B cell (primary cell): ENCODE data around the gene SLA2.

Experiments used
- EZH2 ChIP-seq: IDR thresholded peaks from 2 replicates; pipeline ENCODE4 v1.6.1; 2012; ENCODE audit warnings: borderline replicate concordance, low read depth, mild to moderate bottlenecking, moderate library complexity, low read length; ENCODE audit not compliant: insufficient read depth, poor library complexity, severe bottlenecking
- TF ChIP-seq, protein P1 (sequence below): fragments of 200-600 bp; IDR thresholded peaks from one replicate; pipeline ENCODE4 v1.8.0; 2022; ENCODE audit warnings: antibody characterized with exemption, mild to moderate bottlenecking

DNA sequence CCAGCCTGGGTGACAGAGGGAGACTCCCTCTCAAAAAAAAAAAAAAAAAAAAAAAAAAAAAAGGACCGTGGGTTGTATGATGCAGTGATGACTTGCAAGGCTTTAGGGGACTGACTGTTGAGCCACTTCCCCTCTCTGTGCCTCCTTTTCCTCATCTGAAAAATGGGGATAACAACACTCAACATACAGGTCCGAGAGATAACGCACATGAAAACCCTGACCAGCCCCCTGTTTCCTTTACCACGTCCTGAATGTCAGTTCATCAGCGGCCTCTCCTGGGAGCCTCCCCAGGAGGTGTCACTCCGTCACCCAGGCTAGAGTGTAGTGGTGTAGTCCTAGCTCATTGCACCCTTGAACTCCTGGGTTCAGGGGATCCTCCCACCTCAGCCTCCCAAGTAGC is 3.9 kb downstream of the SLA2 start:
- TF ChIP-seq, protein P1, sequence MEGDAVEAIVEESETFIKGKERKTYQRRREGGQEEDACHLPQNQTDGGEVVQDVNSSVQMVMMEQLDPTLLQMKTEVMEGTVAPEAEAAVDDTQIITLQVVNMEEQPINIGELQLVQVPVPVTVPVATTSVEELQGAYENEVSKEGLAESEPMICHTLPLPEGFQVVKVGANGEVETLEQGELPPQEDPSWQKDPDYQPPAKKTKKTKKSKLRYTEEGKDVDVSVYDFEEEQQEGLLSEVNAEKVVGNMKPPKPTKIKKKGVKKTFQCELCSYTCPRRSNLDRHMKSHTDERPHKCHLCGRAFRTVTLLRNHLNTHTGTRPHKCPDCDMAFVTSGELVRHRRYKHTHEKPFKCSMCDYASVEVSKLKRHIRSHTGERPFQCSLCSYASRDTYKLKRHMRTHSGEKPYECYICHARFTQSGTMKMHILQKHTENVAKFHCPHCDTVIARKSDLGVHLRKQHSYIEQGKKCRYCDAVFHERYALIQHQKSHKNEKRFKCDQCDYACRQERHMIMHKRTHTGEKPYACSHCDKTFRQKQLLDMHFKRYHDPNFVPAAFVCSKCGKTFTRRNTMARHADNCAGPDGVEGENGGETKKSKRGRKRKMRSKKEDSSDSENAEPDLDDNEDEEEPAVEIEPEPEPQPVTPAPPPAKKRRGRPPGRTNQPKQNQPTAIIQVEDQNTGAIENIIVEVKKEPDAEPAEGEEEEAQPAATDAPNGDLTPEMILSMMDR, result no peak
- no peak for TF ChIP-seq EZH2
